Stimulated activated CD8-positive, alpha-beta memory T cell treated with anti-CD3 and anti-CD28 coated beads, Interleukin-12 subunit alpha, Interleukin-12 subunit beta, amount 100 ng/mL, for 24 hours (primary cell): ENCODE measurements around the gene MED8.

ENCODE experiments used
- DNase-seq: peaks from one replicate; pipeline ENCODE4 v3.0.0-alpha.2; 2020; ENCODE audit errors: extremely low read depth

The MED8 gene

GRCh38 chr1:43358746-43359693, 30.6 kb downstream of the MED8 start, which contains the start of gene CDC20:
Gene CDC20 (plus strand): TSS chr1:43358981. CDS start chr1:43359216, 235 bp downstream.
- peak; percentile 99 for DNase-seq

GRCh38 chr1:43358121-43358745, 31.4 kb downstream of the MED8 start:
- no peak for DNase-seq

- DNase-seq = no peak
Observed at GRCh38 chr1:43357251-43357650, 32.3 kb downstream of the MED8 start.

- no peak for DNase-seq
Observed at GRCh38 chr1:43354936-43355335, 34.7 kb downstream of the MED8 start.

GRCh38 chr1:43354471-43354870, 35.1 kb downstream of the MED8 start:
- DNase-seq = no peak

GRCh38 chr1:43352881-43353280, 36.7 kb downstream of the MED8 start:
- no peak for DNase-seq

GRCh38 chr1:43352351-43352705, 37.3 kb downstream of the MED8 start:
- DNase-seq = no peak

- DNase-seq = no peak
Observed at GRCh38 chr1:43351421-43352350, 37.9 kb downstream of the MED8 start.

GRCh38 chr1:43350976-43351375, 38.6 kb downstream of the MED8 start:
- DNase-seq = no peak

- no peak for DNase-seq
Observed at GRCh38 chr1:43349594-43350306, 39.9 kb downstream of the MED8 start.

GRCh38 chr1:43348809-43349593, 40.6 kb downstream of the MED8 start:
- DNase-seq = no peak

- DNase-seq = no peak
Observed at GRCh38 chr1:43348343-43348808, 41.2 kb downstream of the MED8 start.

- no peak for DNase-seq
Observed at GRCh38 chr1:43346636-43347035, 43.0 kb downstream of the MED8 start.

GRCh38 chr1:43345120-43345519, 44.5 kb downstream of the MED8 start:
- DNase-seq = no peak

- no peak for DNase-seq
Observed at GRCh38 chr1:43344267-43344850, 45.2 kb downstream of the MED8 start.

GRCh38 chr1:43340559-43340958, 49.0 kb downstream of the MED8 start:
- DNase-seq = no peak

GRCh38 chr1:43339584-43340232, 49.9 kb downstream of the MED8 start:
- no peak for DNase-seq

GRCh38 chr1:43338001-43338400, 51.6 kb downstream of the MED8 start:
- no peak for DNase-seq

GRCh38 chr1:43337588-43337987, 52.0 kb downstream of the MED8 start, which contains the start of gene MPL:
Gene MPL (plus strand): TSS chr1:43337818. CDS start chr1:43337849, 31 bp downstream.
- DNase-seq = no peak
